Stomach (tissue), 9 donors: ENCODE results near the gene BLTP2. TPM values are rescaled to one million over a fixed set of nuclear protein-coding genes. Genes with fewer than 3 reads are reported as not detected.
"Not testable (repeated sequence)": the region's sequence is repeated elsewhere in the genome, so short reads cannot be mapped to it uniquely, and the experiment has no call there.

ENCODE experiments used
- DNase-seq, 2 donors: peaks; one replicate each; pipeline versions ENCODE4 v3.0.0 to v3.0.0-alpha.2; 2013 to 2019
- H3K27ac ChIP-seq, 5 donors: fragments of 200-600 bp in 4 of 5; sonication (generic) in 4 of 5; one replicate each; pipeline ENCODE4 v1.5.1; 2013 to 2019; ENCODE audit warnings: mild to moderate bottlenecking in 1 of 5, moderate library complexity in 1 of 5
- H3K27me3 ChIP-seq, 3 donors: fragments of 200-600 bp; sonication (generic); one replicate each; pipeline ENCODE4 v1.5.1; 2017 to 2019; ENCODE audit warnings: mixed run types in 1 of 3
- H3K36me3 ChIP-seq, 4 donors: fragments of 200-600 bp; sonication (generic); 1 replicate in 3 of 4; 2 replicates in 1 of 4; pipeline ENCODE4 v1.5.1; 2016 to 2019
- H3K4me1 ChIP-seq, 4 donors: fragments of 200-600 bp; sonication (generic); one replicate each; pipeline ENCODE4 v1.5.1; 2016 to 2019
- H3K4me3 ChIP-seq, 4 donors: fragments of 200-600 bp; sonication (generic) in 3 of 4; one replicate each; pipeline ENCODE4 v1.5.1; 2016 to 2019; ENCODE audit warnings: mild to moderate bottlenecking in 1 of 4
- H3K9me3 ChIP-seq, 4 donors: fragments of 200-600 bp; sonication (generic); one replicate each; pipeline ENCODE4 v1.5.1; 2016 to 2019
- EP300 ChIP-seq: sonication (generic); formaldehyde crosslinking; IDR thresholded peaks from one replicate; pipeline ENCODE4 v1.6.1; 2017; ENCODE audit warnings: antibody characterized with exemption
- POLR2A ChIP-seq, 4 donors: fragments of 450-650 bp; IDR thresholded peaks; one replicate each; pipeline ENCODE4 v1.6.1; 2016; ENCODE audit warnings: antibody characterized with exemption in 4 of 4, control low read depth in 2 of 4, mild to moderate bottlenecking in 1 of 4, moderate library complexity in 1 of 4
- POLR2AphosphoS5 ChIP-seq, 3 donors: sonication (generic); formaldehyde crosslinking; IDR thresholded peaks; one replicate each; pipeline ENCODE4 v1.6.1; 2016; ENCODE audit warnings: antibody characterized with exemption in 3 of 3
- WGBS, 5 donors: extraction: QIAGEN DNeasy Blood & Tissue Kit in 3 of 5; methylation state at CpG; one replicate each; pipeline versions ENCODE4 v1.1.5 to v1.1.7; 2013 to 2018; 5-methylcytosine and 5-hydroxymethylcytosine counted together
- intact Hi-C: fragments of 100-400 bp; cut with DNase I; formaldehyde crosslinking; loops from one replicate; pipeline ENCODE4 v1.15.1; 2023; ENCODE audit warnings: low total_unique reads
- polyA plus RNA-seq, 3 donors: library from polyadenylated mRNA; stranded (reverse); fragments of 200-250 nt; gene quantifications; one replicate each; pipeline ENCODE4 v1.2.3, GENCODE V29; 2013
- total RNA-seq, 5 donors: library from RNA; depleted of rRNA; stranded (reverse); fragments of >200 nt; gene quantifications; one replicate each; pipeline versions ENCODE4 v1.1.0 to v1.2.3, GENCODE V29; 2014 to 2016
- TF ChIP-seq, protein P1 (sequence below), 7 experiments: fragments of 450-650 bp in 4 of 7; fragments of 200-600 bp in 3 of 7; sonication (generic) in 3 of 7; IDR thresholded peaks; one replicate each; pipeline ENCODE4 v1.5.1; 2016 to 2019; ENCODE audit warnings: antibody characterized with exemption in 7 of 7, control low read depth in 2 of 7, mild to moderate bottlenecking in 1 of 7
- donor health status: healthy with polysubstance abuse.
- donor health status: Bipolar disorder and iron deficiency.
- donor health status: healthy.

BLTP2 gene
- total and polyA plus RNA-seq, 8 donors = 9.9 to 221 (median 88.3) TPM

DNA sequence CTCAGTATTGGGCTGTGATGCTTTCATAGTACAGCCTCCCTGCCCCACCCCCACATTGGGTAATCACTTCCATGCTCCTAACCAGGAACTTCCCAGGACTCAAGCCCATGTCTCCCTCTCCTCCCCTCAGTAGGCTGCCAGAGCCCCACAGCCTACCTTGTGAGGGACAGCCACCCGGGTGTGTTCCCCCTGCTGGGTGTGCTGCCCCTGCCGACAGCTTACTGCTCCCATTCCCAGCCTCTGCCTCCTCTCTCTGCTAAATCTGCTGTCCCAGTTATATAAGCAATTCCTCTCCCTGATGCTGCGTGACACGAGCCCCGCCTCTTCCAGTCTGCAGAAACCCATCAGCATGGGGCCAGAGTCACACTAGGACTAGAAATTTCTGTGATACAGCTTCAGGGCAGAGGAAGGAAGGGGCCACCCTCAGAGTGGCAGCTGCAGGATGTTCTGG, 31.0 kb downstream of the BLTP2 start, which contains the start of gene RSKR:
TSS of gene RSKR (minus strand) at position 255 of the 451 bp plus-strand sequence. CDS start at position 231, 24 bp downstream.
- Histone ChIP-seq H3K27ac (no peak within 1 kb of the TSS), H3K9me3 (no peaks in the 10 kb centered on the region), H3K4me1 (peaks cover 0 to 14% (median 4%) of the 10 kb centered on the region in 4 donors), H3K27me3 (no peaks in the 10 kb centered on the region), H3K4me3 (no peak within 1 kb of the TSS), H3K36me3 (peaks cover 48 to 80% (median 76%) of the 10 kb centered on the region in 4 donors)
- intact Hi-C loops = no loop called here
- TF ChIP-seq, protein P1, sequence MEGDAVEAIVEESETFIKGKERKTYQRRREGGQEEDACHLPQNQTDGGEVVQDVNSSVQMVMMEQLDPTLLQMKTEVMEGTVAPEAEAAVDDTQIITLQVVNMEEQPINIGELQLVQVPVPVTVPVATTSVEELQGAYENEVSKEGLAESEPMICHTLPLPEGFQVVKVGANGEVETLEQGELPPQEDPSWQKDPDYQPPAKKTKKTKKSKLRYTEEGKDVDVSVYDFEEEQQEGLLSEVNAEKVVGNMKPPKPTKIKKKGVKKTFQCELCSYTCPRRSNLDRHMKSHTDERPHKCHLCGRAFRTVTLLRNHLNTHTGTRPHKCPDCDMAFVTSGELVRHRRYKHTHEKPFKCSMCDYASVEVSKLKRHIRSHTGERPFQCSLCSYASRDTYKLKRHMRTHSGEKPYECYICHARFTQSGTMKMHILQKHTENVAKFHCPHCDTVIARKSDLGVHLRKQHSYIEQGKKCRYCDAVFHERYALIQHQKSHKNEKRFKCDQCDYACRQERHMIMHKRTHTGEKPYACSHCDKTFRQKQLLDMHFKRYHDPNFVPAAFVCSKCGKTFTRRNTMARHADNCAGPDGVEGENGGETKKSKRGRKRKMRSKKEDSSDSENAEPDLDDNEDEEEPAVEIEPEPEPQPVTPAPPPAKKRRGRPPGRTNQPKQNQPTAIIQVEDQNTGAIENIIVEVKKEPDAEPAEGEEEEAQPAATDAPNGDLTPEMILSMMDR (IDR thresholded peaks at IDR 0.05) = no peak
- TF ChIP-seq POLR2AphosphoS5 (IDR thresholded peaks at IDR 0.05) (no peak), EP300 (no peak), POLR2A (IDR thresholded peaks at IDR 0.05) (no peak)
- WGBS, 5 donors = 67 to 86% (median 82%) methylated on average over 5 of the region's 5 CpGs
- peak in 1 of 2 donors; percentile 9 for DNase-seq

DNA sequence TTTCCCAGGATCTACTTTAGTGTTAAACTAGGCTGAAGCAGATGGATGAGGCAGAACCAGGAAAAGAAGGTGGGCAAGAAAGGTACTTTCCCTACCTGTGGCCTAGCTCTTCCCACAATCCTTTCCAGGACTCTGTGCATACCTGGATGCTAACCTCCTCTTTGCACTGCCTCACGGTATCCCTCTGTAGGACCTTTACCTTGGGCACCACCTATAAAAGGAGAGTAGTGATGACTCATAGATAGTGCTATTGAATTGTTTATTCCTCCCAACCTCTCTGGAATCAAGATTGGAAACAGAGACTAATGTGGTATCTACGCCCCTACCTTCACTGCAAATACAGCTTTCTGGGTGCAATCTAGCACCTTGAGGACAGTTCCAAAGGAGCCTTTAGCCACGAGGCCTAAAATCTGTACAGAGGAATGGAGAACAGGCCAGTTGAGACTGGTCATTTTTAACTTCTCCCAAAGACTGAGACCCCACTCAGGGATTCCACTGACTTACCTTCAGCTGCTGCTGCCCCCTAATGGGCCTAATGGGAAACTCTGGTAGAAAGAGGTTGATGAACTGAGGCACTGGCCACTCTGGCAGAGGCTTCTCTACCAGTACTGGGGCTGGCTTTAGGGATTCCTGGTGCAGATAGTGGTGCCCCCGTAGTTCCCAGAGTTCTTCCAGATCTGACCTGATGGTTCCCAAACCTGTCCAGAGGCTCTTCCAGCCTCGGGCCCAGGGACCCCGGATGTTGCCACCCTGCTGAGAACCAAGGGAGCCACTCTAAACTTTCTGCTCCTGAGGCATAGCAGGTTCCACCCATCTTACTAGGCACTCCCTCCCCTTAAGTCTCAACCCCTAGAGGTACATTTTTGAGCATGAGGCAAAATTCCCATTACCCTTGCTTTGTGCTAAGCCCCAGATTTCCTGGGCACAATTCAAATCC, 31.8 kb downstream of the BLTP2 start:
- peaks cover 41 to 73% (median 68%) of the 10 kb centered on the region in 4 donors for H3K36me3 ChIP-seq
- TF ChIP-seq POLR2A (IDR thresholded peaks at IDR 0.05) = no peak
- TF ChIP-seq, protein P1 (IDR thresholded peaks at IDR 0.05) = peak in 5 of 7 experiments; percentile 31 to 62 (median 38)
- DNase-seq = peak; percentile 33 to 63
- H3K9me3 ChIP-seq = no peaks in the 10 kb centered on the region
- H3K4me3 ChIP-seq = no peak overlapping the region
- intact Hi-C loops = no loop called here
- 62 to 79% (median 74%) methylated on average over 3 to 6 of the region's 6 CpGs for WGBS, 5 donors
- H3K27me3 ChIP-seq = no peaks in the 10 kb centered on the region
- peaks cover 0 to 14% (median 4%) of the 10 kb centered on the region in 4 donors for H3K4me1 ChIP-seq
- no peak overlapping the region for H3K27ac ChIP-seq

DNA sequence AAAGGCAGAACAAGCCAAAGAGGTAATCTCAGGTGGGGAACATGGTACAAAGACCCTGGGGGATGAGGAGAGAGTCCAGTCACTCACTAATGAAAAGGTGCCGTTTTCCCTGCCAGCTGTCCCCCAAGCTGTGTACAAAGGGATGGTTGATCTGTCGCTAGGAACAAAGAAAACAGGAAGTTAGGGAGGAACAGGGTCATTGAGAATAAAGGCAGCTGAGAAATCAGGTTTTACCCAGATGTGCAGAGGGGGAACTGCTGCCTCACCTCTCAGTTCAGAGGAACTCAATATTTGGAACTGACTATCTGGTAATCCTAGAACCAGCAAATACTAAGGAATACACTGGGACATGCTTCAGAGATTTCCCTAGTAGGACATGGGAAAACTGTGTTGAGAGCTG, 32.4 kb downstream of the BLTP2 start:
- Histone ChIP-seq H3K27me3 (no peaks in the 10 kb centered on the region), H3K9me3 (no peaks in the 10 kb centered on the region), H3K4me3 (no peak overlapping the region), H3K27ac (no peak overlapping the region), H3K4me1 (peaks cover 0 to 14% (median 4%) of the 10 kb centered on the region in 4 donors), H3K36me3 (peaks cover 34 to 66% (median 62%) of the 10 kb centered on the region in 4 donors)
- DNase-seq = no peak
- intact Hi-C loops = no loop called here
- TF ChIP-seq EP300 (no peak), POLR2A (IDR thresholded peaks at IDR 0.05) (no peak), POLR2AphosphoS5 (IDR thresholded peaks at IDR 0.05) (no peak)
- TF ChIP-seq, protein P1 (IDR thresholded peaks at IDR 0.05) = no peak
- WGBS, 5 donors = 40 to 69% (median 59%) methylated on average over 2 of the region's 2 CpGs

DNA sequence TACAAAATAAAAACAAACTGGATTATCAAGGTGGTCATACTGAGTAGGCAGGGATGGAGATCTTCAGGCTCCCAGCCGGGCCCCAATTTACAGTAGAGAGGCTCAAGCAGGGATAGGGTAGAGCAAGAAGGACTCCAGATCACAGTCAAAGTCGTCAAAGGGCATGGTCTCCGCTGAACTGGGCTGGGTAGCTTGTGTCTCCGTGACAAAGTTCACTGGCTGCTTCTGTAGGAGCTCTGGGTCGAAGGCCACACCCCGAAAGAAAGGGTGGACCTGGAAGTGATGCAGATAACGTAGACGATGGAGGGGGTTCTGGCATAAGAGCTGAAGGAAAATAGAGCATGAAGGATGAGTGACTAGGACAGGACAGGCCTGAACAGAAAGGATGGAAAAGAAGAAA, 34.6 kb downstream of the BLTP2 start:
- Histone ChIP-seq H3K4me1 (peaks cover 0 to 14% (median 4%) of the 10 kb centered on the region in 4 donors), H3K27me3 (no peaks in the 10 kb centered on the region), H3K36me3 (peaks cover 13 to 54% (median 44%) of the 10 kb centered on the region in 4 donors), H3K27ac (no peak overlapping the region), H3K9me3 (no peaks in the 10 kb centered on the region), H3K4me3 (no peak overlapping the region)
- 50 to 78% (median 62%) methylated on average over 8 of the region's 8 CpGs for WGBS, 5 donors
- TF ChIP-seq, protein P1 (IDR thresholded peaks at IDR 0.05) = no peak
- no peak for TF ChIP-seq POLR2A (IDR thresholded peaks at IDR 0.05)
- TF ChIP-seq EP300 = no peak
- no peak for TF ChIP-seq POLR2AphosphoS5 (IDR thresholded peaks at IDR 0.05)
- peak in 1 of 2 donors; percentile 36 for DNase-seq
- intact Hi-C loops = no loop called here

DNA sequence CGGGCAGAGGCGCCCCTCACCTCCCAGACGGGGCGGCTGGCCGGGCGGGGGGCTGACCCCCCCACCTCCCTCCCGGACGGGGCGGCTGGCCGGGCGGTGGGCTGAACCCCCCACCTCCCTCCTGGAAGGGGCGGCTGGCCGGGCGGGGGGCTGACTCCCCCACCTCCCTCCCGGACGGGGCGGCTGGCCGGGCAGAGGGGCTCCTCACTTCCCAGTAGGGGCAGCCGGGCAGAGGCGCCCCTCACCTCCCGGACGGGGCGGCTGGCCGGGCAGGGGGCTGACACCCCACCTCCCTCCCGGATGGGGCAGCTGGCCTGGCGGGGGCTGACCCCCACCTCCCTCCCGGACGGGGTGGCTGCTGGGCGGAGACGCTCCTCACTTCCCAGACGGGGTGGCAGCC, 40.9 kb downstream of the BLTP2 start:
- DNase-seq, H3K27me3 ChIP-seq, intact Hi-C loops, H3K27ac ChIP-seq, H3K4me3 ChIP-seq, H3K9me3 ChIP-seq: not testable (repeated sequence)
- Histone ChIP-seq H3K4me1 (peaks cover 0 to 13% (median 10%) of the 10 kb centered on the region in 4 donors), H3K36me3 (peaks cover 0 to 12% (median 3%) of the 10 kb centered on the region in 4 donors)
- WGBS, 5 donors = 88 to 100% (median 95%) methylated on average over 2 to 28 of the region's 31 CpGs
